Uterus (tissue), 2 donors: ENCODE data around the gene F3.

Experiments
- POLR2A ChIP-seq, 2 donors: fragments of 450-650 bp; IDR thresholded peaks; one replicate each; pipeline ENCODE4 v1.6.1; 2016; ENCODE audit warnings: antibody characterized with exemption in 2 of 2, mild to moderate bottlenecking in 1 of 2, moderate library complexity in 1 of 2
- TF ChIP-seq, protein P1 (sequence below), 4 experiments: fragments of 200-600 bp in 2 of 4; fragments of 450-650 bp in 2 of 4; sonication (generic) in 2 of 4; IDR thresholded peaks; one replicate each; pipeline ENCODE4 v1.5.1; 2016 to 2019; ENCODE audit warnings: antibody characterized with exemption in 4 of 4, mild to moderate bottlenecking in 2 of 4, moderate library complexity in 1 of 4

DNA sequence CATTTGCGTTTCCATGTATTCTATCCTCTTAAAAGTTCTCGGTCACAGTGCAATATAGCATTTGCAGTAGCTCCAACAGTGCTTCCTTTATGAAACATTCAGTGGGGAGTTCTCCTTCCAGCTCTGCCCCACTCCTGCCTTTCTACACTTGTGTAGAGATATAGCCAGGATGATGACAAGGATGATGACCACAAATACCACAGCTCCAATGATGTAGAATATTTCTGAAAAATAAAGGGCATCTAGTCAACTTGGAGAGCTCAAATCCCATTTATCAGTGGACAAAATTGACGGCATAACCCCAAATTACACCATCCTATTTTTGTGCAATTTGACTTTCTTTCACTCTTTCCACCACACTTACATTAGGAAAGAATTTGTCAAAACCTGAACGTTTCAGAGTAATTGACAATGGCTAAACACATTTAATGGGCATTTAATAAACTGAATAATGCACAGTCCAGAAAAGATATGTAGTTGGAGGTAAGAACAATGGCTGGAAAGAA, 11.1 kb downstream of the F3 start:
- TF ChIP-seq, protein P1, sequence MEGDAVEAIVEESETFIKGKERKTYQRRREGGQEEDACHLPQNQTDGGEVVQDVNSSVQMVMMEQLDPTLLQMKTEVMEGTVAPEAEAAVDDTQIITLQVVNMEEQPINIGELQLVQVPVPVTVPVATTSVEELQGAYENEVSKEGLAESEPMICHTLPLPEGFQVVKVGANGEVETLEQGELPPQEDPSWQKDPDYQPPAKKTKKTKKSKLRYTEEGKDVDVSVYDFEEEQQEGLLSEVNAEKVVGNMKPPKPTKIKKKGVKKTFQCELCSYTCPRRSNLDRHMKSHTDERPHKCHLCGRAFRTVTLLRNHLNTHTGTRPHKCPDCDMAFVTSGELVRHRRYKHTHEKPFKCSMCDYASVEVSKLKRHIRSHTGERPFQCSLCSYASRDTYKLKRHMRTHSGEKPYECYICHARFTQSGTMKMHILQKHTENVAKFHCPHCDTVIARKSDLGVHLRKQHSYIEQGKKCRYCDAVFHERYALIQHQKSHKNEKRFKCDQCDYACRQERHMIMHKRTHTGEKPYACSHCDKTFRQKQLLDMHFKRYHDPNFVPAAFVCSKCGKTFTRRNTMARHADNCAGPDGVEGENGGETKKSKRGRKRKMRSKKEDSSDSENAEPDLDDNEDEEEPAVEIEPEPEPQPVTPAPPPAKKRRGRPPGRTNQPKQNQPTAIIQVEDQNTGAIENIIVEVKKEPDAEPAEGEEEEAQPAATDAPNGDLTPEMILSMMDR (IDR thresholded peaks at IDR 0.05): no peak
- TF ChIP-seq POLR2A (IDR thresholded peaks at IDR 0.05): no peak
